Fibroblast of skin of right biceps (primary cell): ENCODE measurements around the gene TRAP1.
A peak's percentile ranks its signal among the peaks of the same experiment; 100 is the strongest.
"Not testable (repeated sequence)": the region's sequence is repeated elsewhere in the genome, so short reads cannot be mapped to it uniquely, and the experiment has no call there.

ENCODE experiments used
- DNase-seq: peaks from one replicate; pipeline ENCODE4 v3.0.0-alpha.2; 2013

Gene TRAP1

DNA sequence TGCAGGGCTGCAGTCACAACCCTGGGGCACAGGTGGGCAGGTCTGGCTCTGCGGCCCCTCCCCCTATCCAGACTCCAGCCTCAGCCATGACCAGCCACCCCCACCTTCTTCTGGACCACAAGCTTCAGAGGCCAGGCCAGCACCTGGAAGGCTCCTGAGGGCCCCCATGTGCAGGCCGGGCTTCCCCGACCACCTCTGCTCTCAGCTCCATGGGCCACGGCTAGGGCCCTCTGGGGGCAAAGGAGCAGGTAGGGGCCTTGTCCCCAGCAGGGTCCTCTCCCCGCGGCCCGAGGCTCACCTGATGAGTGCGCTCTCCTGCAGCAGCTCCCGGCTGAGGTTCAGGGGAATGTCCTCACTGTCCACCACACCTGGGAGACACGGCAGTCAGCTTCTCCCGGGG lies 45.9 kb downstream of the TRAP1 start:
- no peak for DNase-seq

GRCh38 chr16:3670711-3671110 lies 46.6 kb downstream of the TRAP1 start:
- no peak for DNase-seq

DNA sequence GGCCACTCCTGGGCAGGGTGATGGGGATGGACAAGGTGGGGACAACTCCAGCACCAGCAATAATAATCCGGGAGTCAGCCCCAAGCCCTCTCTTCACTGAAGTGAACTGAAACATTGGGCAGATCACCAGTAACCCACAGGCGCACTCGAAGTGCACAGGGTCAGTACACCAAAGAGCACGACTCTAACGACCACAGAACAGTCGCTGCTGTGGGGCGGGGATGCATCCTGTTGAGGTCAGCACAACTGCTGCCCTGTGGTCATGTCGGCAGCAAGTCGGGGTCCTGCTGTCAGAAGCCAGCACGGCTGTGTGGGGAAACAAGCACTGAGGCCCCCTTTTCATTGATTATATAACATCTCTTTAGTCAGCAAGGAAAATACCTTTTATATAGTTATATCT lies 48.2 kb downstream of the TRAP1 start:
- no peak for DNase-seq

DNA sequence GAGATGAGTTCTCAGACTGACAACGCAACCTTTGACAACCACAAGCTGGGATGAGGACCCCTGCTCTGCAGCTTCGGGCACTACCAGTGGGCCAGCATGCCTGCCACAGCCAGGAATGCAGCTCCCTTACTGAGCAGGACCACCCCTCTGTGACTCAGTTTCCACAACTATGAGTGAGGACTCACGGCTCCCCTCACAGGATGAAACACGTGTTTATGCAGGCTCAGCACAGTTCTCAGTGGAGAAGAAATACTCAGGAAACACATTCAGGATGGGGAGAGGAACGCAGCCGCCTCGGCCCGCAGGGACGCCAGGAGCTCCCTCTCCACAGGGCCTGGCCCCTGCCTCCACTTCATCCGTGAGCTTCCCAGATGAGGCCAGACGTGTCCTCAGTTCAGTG lies 48.7 kb downstream of the TRAP1 start:
- DNase-seq = no peak

GRCh38 chr16:3665508-3665907 lies 51.8 kb downstream of the TRAP1 start:
- DNase-seq = no peak

- DNase-seq = no peak
Measured at GRCh38 chr16:3664187-3664896, 53.0 kb downstream of the TRAP1 start.

- DNase-seq = no peak
Measured at GRCh38 chr16:3662601-3663000, 54.7 kb downstream of the TRAP1 start.

- no peak for DNase-seq
Measured at GRCh38 chr16:3661922-3662321, 55.4 kb downstream of the TRAP1 start.

GRCh38 chr16:3661311-3661710 lies 56.0 kb downstream of the TRAP1 start:
- no peak for DNase-seq

DNA sequence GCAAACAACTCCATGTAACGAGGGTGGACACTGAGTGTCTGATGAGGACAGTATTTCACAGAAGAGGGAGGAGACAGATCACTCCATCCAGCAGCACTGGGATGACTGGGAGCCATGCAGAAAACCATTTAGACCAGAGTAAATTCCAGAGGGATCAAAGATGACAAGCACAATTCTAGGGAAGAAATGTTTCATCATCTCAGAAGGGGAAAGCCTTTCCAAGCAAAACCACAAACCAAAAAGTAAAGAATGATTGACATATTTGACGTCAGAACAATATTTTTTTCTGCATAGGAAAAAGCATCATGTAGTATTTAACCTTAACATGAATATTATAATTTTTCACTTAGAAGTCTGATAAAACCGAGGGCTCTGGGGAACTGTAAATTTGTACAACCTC lies 58.1 kb downstream of the TRAP1 start:
- DNase-seq = peak; percentile 59

DNA sequence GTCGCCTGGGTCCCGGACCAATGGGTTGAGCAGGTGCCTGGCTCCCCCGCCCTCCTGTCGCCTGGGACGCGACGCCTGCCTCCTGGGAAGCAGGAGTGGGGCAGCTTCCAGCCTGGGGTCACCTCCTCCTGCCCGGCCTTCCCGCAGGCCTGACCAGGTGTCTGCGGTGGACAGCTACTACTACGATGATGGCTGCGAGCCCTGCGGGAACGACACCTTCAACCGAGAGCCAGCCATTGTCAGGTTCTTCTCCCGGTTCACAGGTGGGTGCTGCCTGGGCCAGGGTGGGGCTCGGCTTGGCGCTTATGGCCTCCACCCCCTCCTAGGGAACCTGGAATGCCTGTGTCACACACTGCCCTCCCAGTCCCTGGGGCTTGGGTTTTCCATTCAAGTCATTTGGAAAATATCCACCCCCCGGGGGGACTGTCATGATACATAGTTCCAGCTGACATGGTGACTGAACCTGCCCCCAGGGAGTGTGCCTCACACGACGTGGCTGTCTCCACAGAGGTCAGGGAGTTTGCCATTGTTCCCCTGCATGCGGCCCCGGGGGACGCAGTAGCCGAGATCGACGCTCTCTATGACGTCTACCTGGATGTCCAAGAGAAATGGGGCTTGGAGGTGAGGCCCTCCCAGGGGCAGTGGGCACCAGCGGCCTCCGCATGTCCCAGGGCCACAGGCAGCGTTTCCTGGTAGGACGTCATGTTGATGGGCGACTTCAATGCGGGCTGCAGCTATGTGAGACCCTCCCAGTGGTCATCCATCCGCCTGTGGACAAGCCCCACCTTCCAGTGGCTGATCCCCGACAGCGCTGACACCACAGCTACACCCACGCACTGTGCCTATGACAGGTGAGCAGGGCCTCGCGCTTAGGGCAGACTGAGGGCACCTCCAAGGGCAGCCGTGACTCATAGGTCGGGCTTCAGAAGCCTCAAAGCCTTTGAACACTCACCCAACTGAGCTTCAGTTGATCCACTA lies 60.5 kb downstream of the TRAP1 start:
- DNase-seq = no peak

GRCh38 chr16:3656160-3656490 lies 61.2 kb downstream of the TRAP1 start:
- DNase-seq = not testable (repeated sequence)

DNA sequence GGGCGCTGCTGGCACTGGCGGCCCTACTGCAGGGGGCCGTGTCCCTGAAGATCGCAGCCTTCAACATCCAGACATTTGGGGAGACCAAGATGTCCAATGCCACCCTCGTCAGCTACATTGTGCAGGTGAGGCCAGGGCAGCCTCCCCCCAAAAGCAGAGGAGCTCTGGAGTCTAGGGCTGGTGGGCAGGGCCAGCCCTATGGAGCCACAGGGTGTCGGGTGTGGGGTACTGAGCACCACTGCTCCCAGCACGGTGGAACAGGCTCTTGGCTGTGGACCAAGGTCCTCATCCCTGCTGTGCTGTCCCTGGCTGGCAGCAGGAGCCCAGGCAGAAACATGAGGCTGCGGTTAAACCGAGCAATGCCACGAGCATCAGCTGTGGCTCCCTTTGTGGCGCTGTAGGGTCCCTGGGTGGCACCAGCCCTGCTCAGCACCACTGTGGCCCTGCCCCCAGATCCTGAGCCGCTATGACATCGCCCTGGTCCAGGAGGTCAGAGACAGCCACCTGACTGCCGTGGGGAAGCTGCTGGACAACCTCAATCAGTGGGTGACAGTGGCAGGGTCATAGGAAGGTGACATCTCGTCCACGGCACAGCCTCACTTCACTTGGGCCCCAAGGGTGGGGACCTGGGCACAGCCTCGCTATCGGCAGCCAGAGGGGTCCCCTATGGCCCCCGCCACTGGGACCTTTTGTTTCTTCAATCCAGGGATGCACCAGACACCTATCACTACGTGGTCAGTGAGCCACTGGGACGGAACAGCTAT lies 61.7 kb downstream of the TRAP1 start:
- no peak for DNase-seq

DNA sequence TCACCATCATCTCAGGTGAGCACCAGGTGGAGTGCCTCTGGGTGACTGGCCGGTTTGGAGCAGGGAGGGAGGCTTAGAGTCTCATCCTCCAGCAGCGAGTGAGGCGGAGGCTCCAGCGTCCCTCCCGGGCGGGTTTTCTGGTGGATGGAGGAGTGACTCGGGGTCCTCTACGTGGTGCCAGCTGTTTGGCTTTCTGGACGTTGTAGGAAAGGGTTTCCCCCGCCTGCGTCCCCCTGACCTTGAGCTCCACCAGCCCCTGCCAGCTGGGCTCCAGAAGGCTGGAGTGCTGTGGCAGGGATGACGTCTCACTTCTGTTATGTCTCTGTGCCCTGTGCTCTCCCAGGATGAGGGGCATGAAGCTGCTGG lies 62.3 kb downstream of the TRAP1 start:
- no peak for DNase-seq

GRCh38 chr16:3654249-3654991 lies 62.9 kb downstream of the TRAP1 start, which contains the start of gene DNASE1:
Gene DNASE1 (plus strand): TSS chr16:3654691. CDS start chr16:3655374, 683 bp downstream.
- DNase-seq = peak; percentile 60

DNA sequence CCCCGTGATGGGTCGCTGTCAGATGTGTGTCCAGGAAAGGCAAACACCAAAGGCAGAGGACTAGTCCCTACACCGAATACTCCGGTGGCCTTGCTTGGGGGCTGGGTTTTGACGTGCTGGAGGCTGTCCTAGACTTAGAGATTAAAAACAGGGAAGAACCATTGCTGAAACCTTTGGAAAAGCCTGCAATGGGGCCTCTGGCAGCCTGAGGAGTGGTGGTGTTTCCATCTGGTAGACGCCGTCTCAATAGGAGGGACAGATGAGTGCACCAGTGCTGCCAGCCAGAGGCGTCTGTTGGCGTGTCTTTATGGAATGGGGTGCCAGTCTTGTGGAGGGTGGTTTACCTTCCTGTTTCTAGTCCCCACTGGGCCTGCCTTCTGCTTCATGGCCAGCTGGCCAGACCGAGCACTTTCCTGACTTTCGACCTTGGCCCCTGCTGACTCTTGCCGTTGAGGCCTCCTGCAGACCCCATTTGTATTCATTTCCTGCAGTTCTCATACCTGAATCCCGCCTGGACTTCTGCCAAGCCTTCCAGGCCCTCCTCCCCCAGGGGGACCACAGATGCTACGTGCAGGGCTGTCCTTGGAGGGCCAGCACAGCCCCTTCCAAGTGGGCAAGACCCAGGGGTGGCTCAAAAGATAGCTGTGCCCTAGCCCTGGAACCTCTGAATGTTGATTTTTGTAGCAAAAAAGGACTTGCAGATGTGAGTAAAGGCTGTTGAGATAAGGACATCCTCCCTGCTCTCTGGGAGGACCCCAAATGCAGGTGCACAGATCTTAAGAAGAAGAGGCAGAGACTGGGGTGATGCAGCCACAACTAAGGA lies 64.7 kb downstream of the TRAP1 start:
- no peak for DNase-seq

GRCh38 chr16:3651461-3652372 lies 65.6 kb downstream of the TRAP1 start:
- DNase-seq = no peak

- no peak for DNase-seq
Measured at GRCh38 chr16:3650631-3651265, 66.6 kb downstream of the TRAP1 start.

- DNase-seq = no peak
Measured at GRCh38 chr16:3646348-3646920, 70.9 kb downstream of the TRAP1 start.
